GM12892 (cell line): Measurements from ENCODE around the gene DNAH1.

Experiments used
- POLR2A ChIP-seq: IDR thresholded peaks from 2 replicates; pipeline ENCODE4 v1.6.1; 2011; ENCODE audit warnings: low read depth, low read length, control low read depth
- POLR2AphosphoS5 ChIP-seq: IDR thresholded peaks from 2 replicates; pipeline ENCODE4 v1.6.1; 2011; ENCODE audit warnings: low read depth, low read length, control low read depth
- TAF1 ChIP-seq: IDR thresholded peaks from 2 replicates; pipeline ENCODE4 v1.6.1; 2011; ENCODE audit warnings: low read depth, mild to moderate bottlenecking, control low read depth, low read length, borderline replicate concordance

DNA sequence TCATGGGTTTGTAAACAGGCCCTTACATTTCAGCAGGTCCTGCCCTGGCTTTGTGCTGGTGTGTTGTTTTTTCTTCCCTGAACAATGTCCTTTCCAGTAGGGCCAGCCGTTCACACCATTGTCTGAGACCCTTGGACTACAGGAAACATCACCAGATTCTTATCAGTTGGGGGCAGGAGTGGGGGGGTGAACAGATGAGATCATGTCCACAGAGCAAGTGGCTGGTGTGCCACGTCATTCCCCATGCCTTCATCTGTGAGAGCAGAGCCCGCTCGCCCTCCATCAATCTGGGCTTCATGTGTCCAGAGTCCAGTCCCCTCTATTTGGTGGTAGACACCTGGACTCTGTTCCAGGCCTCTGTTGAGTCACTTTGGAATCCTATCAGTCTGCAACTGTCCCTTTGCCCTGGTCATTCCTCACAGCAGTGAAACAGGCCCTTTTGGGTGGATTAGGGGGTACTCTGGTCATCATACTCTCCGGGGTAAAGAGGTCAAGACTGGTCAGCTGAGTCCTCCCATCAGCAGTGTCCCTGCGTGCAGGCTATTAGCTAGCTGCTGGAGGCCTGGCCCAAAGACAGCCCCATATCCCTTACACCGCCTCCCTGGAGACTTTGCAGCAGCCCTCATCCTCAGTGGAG, 113.8 kb downstream of the DNAH1 start:
- TF ChIP-seq POLR2A (no peak), TAF1 (no peak), POLR2AphosphoS5 (no peak)
